Activated CD8-positive, alpha-beta T cell treated with anti-CD3 and anti-CD28 coated beads for 36 hours (primary cell): ENCODE results near the gene MARK1. TPM values are rescaled to one million over a fixed set of nuclear protein-coding genes. Genes with fewer than 3 reads are reported as not detected.
"Not testable (repeated sequence)": the region's sequence is repeated elsewhere in the genome, so short reads cannot be mapped to it uniquely, and the experiment has no call there.

ENCODE experiments used
- ATAC-seq: fragments of 200-7000 bp; cut with Tn5 transposase; one replicate; pipeline ENCODE4 v1.10.0; 2021; ENCODE audit warnings: mild to moderate bottlenecking, moderate library complexity
- CTCF ChIA-PET: fragments of 350-600 bp; sonication (Branson Sonifier 250); formaldehyde crosslinking; loops from one replicate; lab custom pipeline; 2021; ENCODE audit warnings: antibody characterized with exemption; lab: Charles Lee
- POLR2A ChIA-PET: fragments of 350-600 bp; sonication (Branson Sonifier 250); formaldehyde crosslinking; loops from one replicate; lab custom pipeline; 2021; ENCODE audit warnings: antibody characterized with exemption; lab: Charles Lee
- DNase-seq: peaks from one replicate; pipeline ENCODE4 v3.0.0-alpha.2; 2020
- H3K27ac Mint-ChIP-seq: one replicate; pipeline ENCODE4 v1.8.0; 2021; ENCODE audit warnings: mild to moderate bottlenecking, mixed read lengths
- H3K27me3 Mint-ChIP-seq: one replicate; pipeline ENCODE4 v1.8.0; 2021; ENCODE audit warnings: mixed read lengths
- H3K36me3 Mint-ChIP-seq: one replicate; pipeline ENCODE4 v1.8.0; 2021; ENCODE audit warnings: low read depth, mixed read lengths
- H3K4me1 Mint-ChIP-seq: one replicate; pipeline ENCODE4 v1.8.0; 2021; ENCODE audit warnings: low read depth, mixed read lengths
- H3K4me3 Mint-ChIP-seq: one replicate; pipeline ENCODE4 v1.8.0; 2021; ENCODE audit warnings: mild to moderate bottlenecking, moderate library complexity, mixed read lengths
- H3K9me3 Mint-ChIP-seq: one replicate; pipeline ENCODE4 v1.8.0; 2021; ENCODE audit warnings: mixed read lengths
- intact Hi-C: fragments of 100-400 bp; cut with micrococcal nuclease; formaldehyde crosslinking; loops from one replicate; pipeline ENCODE4 v1.10.0; 2022
- total RNA-seq, 2 experiments: library from RNA; stranded (reverse); gene quantifications; one replicate each; pipeline ENCODE4 v1.2.3, GENCODE V29; 2021
- TF ChIP-seq, protein P1 (sequence below): fragments of 200-600 bp; IDR thresholded peaks from one replicate; pipeline ENCODE4 v1.8.0; 2022; ENCODE audit warnings: antibody characterized with exemption, mild to moderate bottlenecking

The MARK1 gene
- total RNA-seq, 2 experiments from 2014 or later = not detected

DNA sequence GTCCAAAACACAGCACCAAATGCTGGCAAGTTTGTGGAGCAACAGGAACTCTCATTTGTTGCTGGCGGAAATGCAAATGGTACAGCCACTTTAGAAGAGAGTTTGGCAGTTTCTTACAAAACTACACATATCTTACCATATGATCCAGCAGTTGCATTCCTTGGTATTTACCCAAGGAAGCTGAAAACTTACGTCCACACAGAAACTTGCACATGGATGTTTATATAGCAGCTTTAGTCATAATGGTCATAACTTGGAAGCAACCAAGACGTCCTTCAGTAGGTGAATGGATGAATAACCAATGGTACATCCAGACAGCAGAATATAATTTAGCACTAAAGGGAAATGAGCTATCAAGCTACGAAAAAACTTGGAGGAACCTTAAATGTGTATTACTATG is 66.4 kb downstream of the MARK1 start:
- Mint-ChIP-seq H3K36me3 (no peaks in the 10 kb centered on the region), H3K27ac (no peak overlapping the region), H3K4me3 (no peak overlapping the region), H3K27me3 (peaks cover 12% of the 10 kb centered on the region), H3K4me1 (no peaks in the 10 kb centered on the region), H3K9me3 (no peaks in the 10 kb centered on the region)
- DNase-seq = no peak
- ChIA-PET POLR2A (no interaction called here), CTCF (interaction anchor here (1.3 kb wide), 1 partner anchor 8 kb away, joined by 3 read pairs; no protein-coding TSS in a partner anchor)
- TF ChIP-seq, protein P1, sequence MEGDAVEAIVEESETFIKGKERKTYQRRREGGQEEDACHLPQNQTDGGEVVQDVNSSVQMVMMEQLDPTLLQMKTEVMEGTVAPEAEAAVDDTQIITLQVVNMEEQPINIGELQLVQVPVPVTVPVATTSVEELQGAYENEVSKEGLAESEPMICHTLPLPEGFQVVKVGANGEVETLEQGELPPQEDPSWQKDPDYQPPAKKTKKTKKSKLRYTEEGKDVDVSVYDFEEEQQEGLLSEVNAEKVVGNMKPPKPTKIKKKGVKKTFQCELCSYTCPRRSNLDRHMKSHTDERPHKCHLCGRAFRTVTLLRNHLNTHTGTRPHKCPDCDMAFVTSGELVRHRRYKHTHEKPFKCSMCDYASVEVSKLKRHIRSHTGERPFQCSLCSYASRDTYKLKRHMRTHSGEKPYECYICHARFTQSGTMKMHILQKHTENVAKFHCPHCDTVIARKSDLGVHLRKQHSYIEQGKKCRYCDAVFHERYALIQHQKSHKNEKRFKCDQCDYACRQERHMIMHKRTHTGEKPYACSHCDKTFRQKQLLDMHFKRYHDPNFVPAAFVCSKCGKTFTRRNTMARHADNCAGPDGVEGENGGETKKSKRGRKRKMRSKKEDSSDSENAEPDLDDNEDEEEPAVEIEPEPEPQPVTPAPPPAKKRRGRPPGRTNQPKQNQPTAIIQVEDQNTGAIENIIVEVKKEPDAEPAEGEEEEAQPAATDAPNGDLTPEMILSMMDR = no peak
- ATAC-seq = no peak
- intact Hi-C loops = no loop called here

DNA sequence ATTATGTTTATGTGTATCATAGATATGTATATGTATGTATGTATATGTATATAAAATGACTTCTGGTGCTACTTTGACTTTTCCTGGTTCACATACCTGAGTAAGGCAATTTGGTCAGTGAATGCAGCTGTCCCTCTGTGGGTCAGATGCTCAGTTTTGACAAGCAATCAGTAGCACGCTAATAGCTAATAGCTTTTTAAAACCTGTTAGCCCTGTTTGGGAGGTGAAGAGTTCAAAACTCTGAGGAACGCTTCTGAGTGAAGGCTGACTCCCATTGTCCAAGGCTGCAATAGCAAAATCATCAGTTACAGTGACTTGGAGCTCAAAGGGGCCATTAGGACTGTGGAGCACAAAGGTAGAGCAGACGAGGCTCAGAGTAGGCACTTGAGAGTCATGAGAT is 67.2 kb downstream of the MARK1 start:
- peaks cover 12% of the 10 kb centered on the region for H3K27me3 Mint-ChIP-seq
- DNase-seq = no peak
- no peak overlapping the region for H3K4me3 Mint-ChIP-seq
- no peak for ATAC-seq
- H3K9me3 Mint-ChIP-seq = no peaks in the 10 kb centered on the region
- no peaks in the 10 kb centered on the region for H3K36me3 Mint-ChIP-seq
- ChIA-PET CTCF (interaction anchor here (1.3 kb wide), 1 partner anchor 9 kb away, joined by 3 read pairs; no protein-coding TSS in a partner anchor), POLR2A (no interaction called here)
- TF ChIP-seq, protein P1 = no peak
- no peak overlapping the region for H3K27ac Mint-ChIP-seq
- intact Hi-C loops = no loop called here
- H3K4me1 Mint-ChIP-seq = no peaks in the 10 kb centered on the region

GRCh38 chr1:220604926-220605325 is 77.0 kb downstream of the MARK1 start:
- Mint-ChIP-seq H3K36me3 (no peaks in the 10 kb centered on the region), H3K27ac (no peak overlapping the region), H3K27me3 (no peaks in the 10 kb centered on the region), H3K4me1 (no peaks in the 10 kb centered on the region), H3K4me3 (no peak overlapping the region), H3K9me3 (no peaks in the 10 kb centered on the region)
- DNase-seq (no peak), ATAC-seq (no peak)
- CTCF ChIA-PET = no interaction called here
- POLR2A ChIA-PET = no interaction called here
- TF ChIP-seq, protein P1 = no peak
- intact Hi-C loops = no loop called here

GRCh38 chr1:220605651-220606050 is 77.7 kb downstream of the MARK1 start:
- POLR2A ChIA-PET, H3K36me3 Mint-ChIP-seq, H3K4me1 Mint-ChIP-seq, H3K9me3 Mint-ChIP-seq, intact Hi-C loops, ATAC-seq, H3K4me3 Mint-ChIP-seq, H3K27ac Mint-ChIP-seq, CTCF ChIA-PET, H3K27me3 Mint-ChIP-seq, DNase-seq: not testable (repeated sequence)

DNA sequence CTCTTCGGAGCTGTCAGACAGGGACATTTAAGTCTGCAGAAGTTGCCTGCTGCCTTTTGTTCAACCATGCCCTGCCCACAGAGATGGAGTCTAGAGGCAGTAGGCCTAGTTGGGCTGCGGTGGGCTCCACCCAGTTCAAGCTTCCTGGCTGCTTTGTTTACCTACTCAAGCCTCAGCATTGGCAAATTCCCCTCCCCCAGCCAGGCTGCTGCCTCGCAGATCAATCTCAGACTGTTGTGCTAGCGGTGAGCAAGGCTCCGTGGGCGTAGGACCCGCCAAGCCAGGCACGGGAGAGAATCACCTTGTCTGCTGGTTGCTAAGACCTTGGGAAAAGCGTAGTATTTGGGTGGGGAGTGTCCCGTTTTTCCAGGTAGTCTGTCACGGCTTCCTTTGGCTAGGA is 83.2 kb downstream of the MARK1 start:
- POLR2A ChIA-PET, H3K27ac Mint-ChIP-seq, H3K4me1 Mint-ChIP-seq, H3K9me3 Mint-ChIP-seq, ATAC-seq, intact Hi-C loops, H3K27me3 Mint-ChIP-seq, H3K36me3 Mint-ChIP-seq, DNase-seq, H3K4me3 Mint-ChIP-seq: not testable (repeated sequence)
- CTCF ChIA-PET = interaction anchor here (1.6 kb wide), 1 partner anchor 166 kb away, joined by 3 read pairs; no protein-coding TSS in a partner anchor

- ChIA-PET POLR2A (no interaction called here), CTCF (no interaction called here)
- ATAC-seq (no peak), DNase-seq (no peak)
- intact Hi-C loops = no loop called here
- no peak overlapping the region for H3K27ac Mint-ChIP-seq
- no peaks in the 10 kb centered on the region for H3K4me1 Mint-ChIP-seq
- H3K4me3 Mint-ChIP-seq = no peak overlapping the region
- H3K36me3 Mint-ChIP-seq = no peaks in the 10 kb centered on the region
- H3K27me3 Mint-ChIP-seq = peaks cover 2% of the 10 kb centered on the region
- TF ChIP-seq, protein P1 = no peak
- no peaks in the 10 kb centered on the region for H3K9me3 Mint-ChIP-seq
Observed at GRCh38 chr1:220616836-220617235, 88.9 kb downstream of the MARK1 start.
